Measurements from ENCODE around the gene ARRDC3. TPM values are rescaled to one million over a fixed set of nuclear protein-coding genes. Genes with fewer than 3 reads are reported as not detected.

ARRDC3 gene
- total RNA-seq, 2 donors from 2014 or later, result 30.5 to 60.7 TPM

- peak overlapping the region; percentile 82 for H3K4me3 Mint-ChIP-seq
- Histone ChIP-seq H3K4me3 (ENCODE audit: low read length) (peak overlapping the region; percentile 95), H3K36me3 (ENCODE audit: control insufficient read depth, insufficient read depth, low read length) (peaks cover under 1% of the 10 kb centered on the region), H3K27me3 (ENCODE audit: control insufficient read depth, insufficient read depth, low read length, poor library complexity, severe bottlenecking) (no peaks in the 10 kb centered on the region), H3K4me1 (ENCODE audit: control insufficient read depth, insufficient read depth, low read length) (no peaks in the 10 kb centered on the region), H3K9ac (ENCODE audit: extremely low read depth, low read length, poor library complexity, severe bottlenecking) (peak overlapping the region; percentile 79), H3K27ac (ENCODE audit: low read depth, low read length) (peak overlapping the region; percentile 96), H3K9me3 (ENCODE audit: control insufficient read depth, low read length) (peaks cover 4% of the 10 kb centered on the region)
- peak; percentile 74 for DNase-seq
- peaks cover 12% of the 10 kb centered on the region for H3K4me1 Mint-ChIP-seq
- no peaks in the 10 kb centered on the region for H3K27me3 Mint-ChIP-seq (ENCODE audit: insufficient read depth)
- TF ChIP-seq, protein P1, sequence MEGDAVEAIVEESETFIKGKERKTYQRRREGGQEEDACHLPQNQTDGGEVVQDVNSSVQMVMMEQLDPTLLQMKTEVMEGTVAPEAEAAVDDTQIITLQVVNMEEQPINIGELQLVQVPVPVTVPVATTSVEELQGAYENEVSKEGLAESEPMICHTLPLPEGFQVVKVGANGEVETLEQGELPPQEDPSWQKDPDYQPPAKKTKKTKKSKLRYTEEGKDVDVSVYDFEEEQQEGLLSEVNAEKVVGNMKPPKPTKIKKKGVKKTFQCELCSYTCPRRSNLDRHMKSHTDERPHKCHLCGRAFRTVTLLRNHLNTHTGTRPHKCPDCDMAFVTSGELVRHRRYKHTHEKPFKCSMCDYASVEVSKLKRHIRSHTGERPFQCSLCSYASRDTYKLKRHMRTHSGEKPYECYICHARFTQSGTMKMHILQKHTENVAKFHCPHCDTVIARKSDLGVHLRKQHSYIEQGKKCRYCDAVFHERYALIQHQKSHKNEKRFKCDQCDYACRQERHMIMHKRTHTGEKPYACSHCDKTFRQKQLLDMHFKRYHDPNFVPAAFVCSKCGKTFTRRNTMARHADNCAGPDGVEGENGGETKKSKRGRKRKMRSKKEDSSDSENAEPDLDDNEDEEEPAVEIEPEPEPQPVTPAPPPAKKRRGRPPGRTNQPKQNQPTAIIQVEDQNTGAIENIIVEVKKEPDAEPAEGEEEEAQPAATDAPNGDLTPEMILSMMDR (conservative IDR thresholded peaks at IDR 0.05), result no peak
- 3 to 8% methylated on average over 4 to 7 of the region's 7 CpGs for WGBS, 2 experiments (ENCODE audit: insufficient coverage in 1 of 2, insufficient read length in 1 of 2)
- H3K27ac Mint-ChIP-seq, result peak overlapping the region; percentile 96
- peaks cover 2% of the 10 kb centered on the region for H3K9me3 Mint-ChIP-seq
- H3K36me3 Mint-ChIP-seq (ENCODE audit: low read depth), result peaks cover 5% of the 10 kb centered on the region
These were observed 811 bp upstream of the ARRDC3 start for GRCh38 chr5:91383956-91384300.

- H3K27ac ChIP-seq (ENCODE audit: low read depth, low read length), result peak overlapping the region; percentile 96
- no peaks in the 10 kb centered on the region for H3K27me3 ChIP-seq (ENCODE audit: control insufficient read depth, insufficient read depth, low read length, poor library complexity, severe bottlenecking)
- no peaks in the 10 kb centered on the region for H3K4me1 ChIP-seq (ENCODE audit: control insufficient read depth, insufficient read depth, low read length)
- H3K9ac ChIP-seq (ENCODE audit: extremely low read depth, low read length, poor library complexity, severe bottlenecking), result peak overlapping the region; percentile 99
- Mint-ChIP-seq H3K4me1 (peaks cover 15% of the 10 kb centered on the region), H3K27me3 (ENCODE audit: insufficient read depth) (no peaks in the 10 kb centered on the region), H3K36me3 (ENCODE audit: low read depth) (peaks cover 7% of the 10 kb centered on the region), H3K4me3 (peak overlapping the region; percentile 82), H3K27ac (peak overlapping the region; percentile 93), H3K9me3 (no peaks in the 10 kb centered on the region)
- 0% methylated on average over 9 to 14 of the region's 14 CpGs for WGBS, 2 experiments (ENCODE audit: insufficient coverage in 1 of 2, insufficient read length in 1 of 2)
- peaks cover 13% of the 10 kb centered on the region for H3K36me3 ChIP-seq (ENCODE audit: control insufficient read depth, insufficient read depth, low read length)
- DNase-seq, result peak; percentile 51
- TF ChIP-seq, protein P1 (conservative IDR thresholded peaks at IDR 0.05), result no peak
- H3K4me3 ChIP-seq (ENCODE audit: low read length), result peak overlapping the region; percentile 95
- H3K9me3 ChIP-seq (ENCODE audit: control insufficient read depth, low read length), result no peaks in the 10 kb centered on the region
These were observed 539 bp downstream of the ARRDC3 start for GRCh38 chr5:91382530-91383026.

DNA sequence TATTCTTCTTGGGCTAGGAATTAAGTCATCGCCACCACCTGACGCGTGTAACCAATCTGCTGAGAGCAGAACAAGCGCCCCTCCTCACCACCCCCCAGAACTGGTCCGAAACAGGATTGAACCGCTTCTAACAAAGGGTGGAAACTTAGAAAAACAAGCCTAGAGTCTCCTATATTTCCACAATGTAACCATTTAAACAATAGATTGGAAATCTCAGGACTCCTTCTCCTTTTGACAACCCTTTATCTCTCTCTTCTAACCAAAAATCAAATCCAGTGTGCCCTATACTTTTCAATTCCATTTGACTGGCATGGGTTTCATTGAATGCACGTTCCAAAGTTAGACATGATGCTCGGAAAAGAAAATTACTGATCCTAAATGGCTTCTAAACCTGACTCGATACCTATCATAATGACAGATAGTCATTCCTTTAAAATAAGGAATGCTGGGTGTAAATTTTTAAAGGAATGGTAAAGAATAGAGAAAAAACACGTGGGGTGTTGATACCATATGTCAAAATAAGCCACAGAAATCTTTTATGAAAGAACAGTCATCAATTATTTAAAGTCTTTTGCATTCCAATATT lies 1.2 kb downstream of the ARRDC3 start:
- 0% methylated on average over 3 to 9 of the region's 10 CpGs for WGBS, 2 experiments (ENCODE audit: insufficient coverage in 1 of 2, insufficient read length in 1 of 2)
- Mint-ChIP-seq H3K27me3 (ENCODE audit: insufficient read depth) (no peaks in the 10 kb centered on the region), H3K4me1 (peaks cover 15% of the 10 kb centered on the region)

More for the DNA sequence above, 1.2 kb downstream of the ARRDC3 start:
- Mint-ChIP-seq H3K4me3 (peak overlapping the region; percentile 82), H3K27ac (peak overlapping the region; percentile 90), H3K36me3 (ENCODE audit: low read depth) (peaks cover 14% of the 10 kb centered on the region), H3K9me3 (no peaks in the 10 kb centered on the region)
- DNase-seq, result peak; percentile 78
- peak overlapping the region; percentile 99 for H3K9ac ChIP-seq (ENCODE audit: extremely low read depth, low read length, poor library complexity, severe bottlenecking)
- no peaks in the 10 kb centered on the region for H3K27me3 ChIP-seq (ENCODE audit: control insufficient read depth, insufficient read depth, low read length, poor library complexity, severe bottlenecking)
- peaks cover 20% of the 10 kb centered on the region for H3K36me3 ChIP-seq (ENCODE audit: control insufficient read depth, insufficient read depth, low read length)
- peak overlapping the region; percentile 95 for H3K4me3 ChIP-seq (ENCODE audit: low read length)
- H3K4me1 ChIP-seq (ENCODE audit: control insufficient read depth, insufficient read depth, low read length), result no peaks in the 10 kb centered on the region
- no peaks in the 10 kb centered on the region for H3K9me3 ChIP-seq (ENCODE audit: control insufficient read depth, low read length)
- TF ChIP-seq, protein P1 (conservative IDR thresholded peaks at IDR 0.05), result no peak
- peak overlapping the region; percentile 96 for H3K27ac ChIP-seq (ENCODE audit: low read depth, low read length)

Measured in endodermal cell (in vitro differentiated cells).